ENCODE results near the gene CHPT1.
"Not testable (repeated sequence)": the region's sequence is repeated elsewhere in the genome, so short reads cannot be mapped to it uniquely, and the experiment has no call there.

The CHPT1 gene

DNA sequence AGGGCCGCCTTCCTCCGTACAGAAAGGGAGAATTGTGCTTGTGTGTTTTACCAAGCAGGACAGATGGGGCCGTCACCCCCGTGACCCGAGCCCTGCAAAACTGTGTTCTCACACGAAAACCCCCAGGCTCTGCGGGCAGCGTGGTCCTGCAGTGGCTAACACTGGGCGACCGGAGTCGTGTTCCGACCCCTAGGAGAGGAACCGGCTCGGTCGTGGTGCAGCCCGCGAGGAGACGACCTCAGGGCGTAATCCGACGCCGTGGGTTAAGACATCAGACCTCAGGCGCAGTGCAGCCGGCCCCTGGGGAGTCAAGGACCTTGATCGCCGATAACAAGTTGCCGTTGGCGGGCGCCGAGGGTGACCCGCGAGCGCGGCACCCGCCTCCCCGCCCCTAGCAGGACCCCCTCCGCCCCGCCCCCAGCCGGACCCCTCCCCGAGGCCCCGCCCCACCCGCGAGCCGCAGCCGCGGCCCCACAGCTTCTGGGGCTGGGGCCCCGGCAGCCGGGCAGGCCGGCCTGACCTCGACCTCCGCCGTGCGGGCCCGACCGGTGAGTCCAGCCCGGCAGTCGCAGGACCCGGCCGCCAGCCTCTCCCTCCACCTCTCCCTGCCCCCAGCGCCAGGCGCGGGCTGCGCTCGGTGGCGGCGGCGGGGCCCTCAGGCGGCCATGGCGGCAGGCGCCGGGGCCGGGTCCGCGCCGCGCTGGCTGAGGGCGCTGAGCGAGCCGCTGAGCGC, at the start of gene CHPT1:
Gene CHPT1 (plus strand): TSS at position 444 of the 733 bp plus-strand sequence. CDS start 222 bp downstream, at position 666.
- DNase-seq (ENCODE audit: low read depth in 2 of 2) = peak; percentile 28 to 54

- no peak for DNase-seq (ENCODE audit: low read depth in 2 of 2)
Observed at GRCh38 chr12:101647711-101648110, 49.7 kb upstream of the CHPT1 start.

DNA sequence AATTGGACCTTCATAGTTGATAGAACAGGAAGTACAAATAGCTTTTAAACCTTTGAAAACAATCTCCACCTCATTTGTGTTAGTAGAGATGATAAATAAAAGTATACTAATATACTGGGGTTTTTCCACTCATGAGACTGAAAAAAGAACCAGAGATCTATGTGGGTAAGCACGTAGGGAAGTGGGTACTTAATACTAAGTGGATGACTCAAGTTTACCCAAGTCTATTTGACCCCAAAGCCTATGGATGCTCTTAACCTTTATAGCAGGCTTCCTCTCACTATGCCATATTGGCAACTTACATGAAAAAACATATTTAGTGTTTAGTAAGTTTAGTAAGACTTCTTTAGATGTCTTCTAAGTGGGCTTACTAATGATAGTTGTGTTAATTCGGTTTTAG, 49.2 kb upstream of the CHPT1 start:
- DNase-seq (ENCODE audit: low read depth in 2 of 2) = no peak

DNA sequence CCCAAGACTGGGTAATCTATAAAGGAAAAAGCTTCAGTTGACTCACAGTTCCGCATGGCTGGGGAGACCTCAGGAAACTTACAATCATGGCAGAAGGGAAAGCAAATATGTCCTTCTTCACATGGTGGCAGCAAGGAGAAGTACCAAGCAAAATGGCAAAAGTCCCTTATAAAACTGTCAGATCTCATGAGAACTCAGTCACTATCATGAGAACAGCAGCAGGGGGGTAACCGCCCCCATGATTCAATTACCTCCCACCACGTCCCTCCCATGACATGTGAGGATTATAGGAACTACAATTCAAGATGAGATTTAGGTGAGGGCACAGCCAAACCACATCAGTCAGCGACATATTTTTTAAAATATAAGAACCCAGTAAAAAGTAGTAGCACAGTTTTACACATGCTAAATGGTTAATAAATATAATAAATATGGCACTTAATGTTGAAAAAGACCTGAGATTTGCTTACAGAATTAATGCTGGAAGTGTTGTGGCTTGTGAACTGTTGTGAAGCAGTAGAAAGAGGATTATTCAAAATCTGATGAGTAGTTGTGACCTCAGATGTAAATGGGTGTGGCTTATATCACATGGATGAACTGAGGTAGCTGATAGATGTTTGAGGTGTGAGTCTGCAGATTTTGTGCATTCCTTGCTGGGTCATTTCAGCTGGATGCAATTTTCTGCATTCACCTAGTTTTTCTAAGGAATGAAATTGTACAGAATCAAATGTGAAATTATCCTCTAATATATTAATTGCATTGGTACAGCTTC, 46.9 kb upstream of the CHPT1 start:
- no peak for DNase-seq (ENCODE audit: low read depth in 2 of 2)

- no peak for DNase-seq (ENCODE audit: low read depth in 2 of 2)
Observed at GRCh38 chr12:101653030-101653429, 44.4 kb upstream of the CHPT1 start.

GRCh38 chr12:101653503-101653902, 43.9 kb upstream of the CHPT1 start:
- DNase-seq (ENCODE audit: low read depth in 2 of 2) = no peak

DNA sequence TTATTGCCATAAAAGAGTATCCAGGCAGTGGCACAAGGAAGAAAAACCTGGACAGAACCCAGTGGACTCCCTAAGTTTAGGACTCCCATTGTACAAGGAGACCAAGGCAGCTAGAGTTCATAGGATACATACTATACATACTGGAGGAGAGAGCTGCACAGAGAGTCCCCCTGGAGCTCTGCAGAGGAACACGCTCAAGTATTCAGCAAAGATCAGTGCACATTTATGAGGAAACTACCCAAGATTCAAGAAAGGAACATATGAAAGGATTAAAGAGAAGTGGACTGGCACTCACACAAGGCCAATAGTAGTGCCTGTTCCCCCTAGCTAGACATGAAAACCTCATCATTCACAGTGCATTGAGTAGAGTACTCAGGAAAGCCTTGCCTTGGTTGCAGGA, 43.0 kb upstream of the CHPT1 start:
- no peak for DNase-seq (ENCODE audit: low read depth in 2 of 2)

- no peak for DNase-seq (ENCODE audit: low read depth in 2 of 2)
Observed at GRCh38 chr12:101655393-101655792, 42.0 kb upstream of the CHPT1 start.

GRCh38 chr12:101660662-101661061, 36.8 kb upstream of the CHPT1 start:
- DNase-seq (ENCODE audit: low read depth in 2 of 2) = not testable (repeated sequence)

DNA sequence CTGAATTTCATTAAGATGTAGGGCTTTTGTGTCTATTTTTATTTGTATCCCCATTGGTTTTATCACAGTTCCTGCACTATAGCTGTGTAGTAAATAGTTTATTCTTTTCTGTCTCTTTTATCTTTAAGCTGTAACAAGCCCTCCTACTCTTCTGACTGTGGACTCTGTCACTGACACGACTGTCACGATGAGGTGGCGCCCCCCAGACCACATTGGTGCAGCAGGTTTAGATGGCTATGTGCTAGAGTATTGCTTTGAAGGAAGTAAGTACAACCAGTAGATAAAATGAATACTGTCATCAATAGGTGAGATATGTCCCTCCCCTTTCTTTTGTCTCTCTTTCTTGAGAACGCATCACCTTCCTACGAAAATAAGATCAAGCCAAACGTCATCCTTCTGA, 34.1 kb upstream of the CHPT1 start:
- no peak for DNase-seq (ENCODE audit: low read depth in 2 of 2)

- DNase-seq (ENCODE audit: low read depth in 2 of 2) = no peak
Observed at GRCh38 chr12:101664992-101665391, 32.4 kb upstream of the CHPT1 start.

GRCh38 chr12:101666052-101666728, 31.2 kb upstream of the CHPT1 start:
- no peak for DNase-seq (ENCODE audit: low read depth in 2 of 2)

GRCh38 chr12:101667591-101667990, 29.8 kb upstream of the CHPT1 start:
- no peak for DNase-seq (ENCODE audit: low read depth in 2 of 2)

DNA sequence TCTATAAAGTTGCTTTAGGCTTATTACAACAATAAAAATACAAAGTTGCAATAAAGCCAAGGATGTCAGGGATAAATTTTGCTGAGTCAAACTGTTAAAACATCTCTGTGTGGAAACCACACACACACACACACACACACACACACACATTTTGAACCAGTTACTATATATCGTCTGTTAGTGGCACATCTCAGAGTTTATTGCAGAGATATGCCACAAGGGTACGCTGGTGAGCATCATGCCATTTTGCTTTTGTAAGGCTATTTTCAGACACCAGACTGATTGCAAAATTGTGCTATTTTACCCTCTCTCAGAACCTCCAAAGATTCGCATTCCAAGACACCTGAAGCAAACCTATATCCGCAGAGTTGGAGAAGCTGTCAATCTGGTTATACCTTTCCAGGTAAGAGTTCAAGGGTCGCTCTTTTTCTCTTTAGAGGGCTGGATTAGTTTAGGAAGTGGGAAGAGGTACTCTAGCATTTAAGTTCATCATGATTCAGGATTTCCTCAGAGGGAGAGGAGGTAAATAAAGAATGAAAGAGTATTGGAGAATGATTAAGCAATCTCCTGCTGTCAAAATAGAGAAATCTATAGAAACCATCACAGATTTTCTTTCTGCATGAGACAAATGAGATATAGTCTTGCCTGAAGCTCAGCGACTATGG, 27.3 kb upstream of the CHPT1 start:
- no peak for DNase-seq (ENCODE audit: low read depth in 2 of 2)

- no peak for DNase-seq (ENCODE audit: low read depth in 2 of 2)
Observed at GRCh38 chr12:101671157-101671791, 26.2 kb upstream of the CHPT1 start.

GRCh38 chr12:101671833-101672232, 25.6 kb upstream of the CHPT1 start:
- no peak for DNase-seq (ENCODE audit: low read depth in 2 of 2)

- no peak for DNase-seq (ENCODE audit: low read depth in 2 of 2)
Observed at GRCh38 chr12:101675555-101675954, 21.9 kb upstream of the CHPT1 start.

- DNase-seq (ENCODE audit: low read depth in 2 of 2) = not testable (repeated sequence)
Observed at GRCh38 chr12:101676497-101676896, 20.9 kb upstream of the CHPT1 start.

DNA sequence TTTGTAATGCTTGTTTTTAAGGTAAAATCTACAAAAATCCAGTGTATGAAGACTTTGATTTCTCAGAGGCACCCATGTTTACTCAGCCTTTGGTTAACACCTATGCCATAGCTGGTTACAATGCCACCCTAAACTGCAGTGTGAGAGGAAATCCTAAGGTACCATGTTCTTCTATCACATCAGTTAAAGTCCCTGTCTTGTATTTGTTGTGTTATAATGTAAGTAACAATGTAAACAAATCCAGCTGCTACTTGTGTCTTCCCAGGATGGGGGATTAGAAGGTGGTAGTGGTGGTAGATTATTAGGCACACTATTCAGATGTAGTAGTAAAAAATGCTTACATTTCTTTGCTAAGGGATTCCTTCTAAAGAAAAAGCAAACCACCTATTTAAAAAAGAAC, 19.4 kb upstream of the CHPT1 start:
- DNase-seq (ENCODE audit: low read depth in 2 of 2) = no peak

DNA sequence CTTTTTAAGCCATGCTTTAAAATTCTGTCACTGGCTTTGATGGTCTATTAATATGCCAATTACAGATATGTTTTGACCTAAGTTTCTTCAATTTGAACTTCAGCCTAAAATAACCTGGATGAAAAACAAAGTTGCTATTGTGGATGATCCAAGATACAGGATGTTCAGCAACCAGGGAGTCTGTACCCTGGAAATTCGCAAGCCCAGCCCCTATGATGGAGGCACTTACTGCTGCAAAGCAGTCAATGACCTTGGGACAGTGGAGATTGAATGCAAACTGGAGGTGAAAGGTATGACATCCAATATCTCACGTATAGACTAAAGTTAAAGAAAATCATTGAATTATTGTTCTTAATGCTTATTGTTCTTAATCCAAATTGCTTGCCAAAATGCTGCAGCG, 17.2 kb upstream of the CHPT1 start:
- no peak for DNase-seq (ENCODE audit: low read depth in 2 of 2)

GRCh38 chr12:101680647-101681046, 16.8 kb upstream of the CHPT1 start:
- DNase-seq (ENCODE audit: low read depth in 2 of 2) = no peak

DNA sequence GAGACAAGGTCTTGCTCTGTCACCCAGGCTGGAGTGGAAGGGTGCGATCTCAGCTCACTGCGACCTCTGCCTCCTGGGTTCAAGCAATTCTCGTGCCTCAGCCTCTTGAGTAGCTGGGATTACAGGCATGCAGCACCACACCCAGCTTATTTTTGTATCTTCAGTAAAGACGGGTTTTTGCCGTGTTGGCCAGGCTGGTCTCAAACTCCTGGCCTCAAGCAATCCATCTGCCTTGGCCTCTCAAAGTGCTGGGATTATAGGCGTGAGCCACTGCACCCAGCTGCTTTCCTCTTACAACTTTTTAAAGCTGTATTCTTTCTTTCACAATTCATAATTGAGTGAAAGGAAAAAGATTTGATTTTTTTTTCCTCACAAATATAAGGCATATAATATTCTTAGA, 15.8 kb upstream of the CHPT1 start:
- DNase-seq (ENCODE audit: low read depth in 2 of 2) = not testable (repeated sequence)
